GM21526 (cell line): ENCODE measurements around the gene MYOD1.

Experiments
- ATAC-seq: cut with Tn5 transposase; IDR thresholded peaks from one replicate; pipeline ENCODE4 v1.9.1; 2021; ENCODE audit warnings: moderate library complexity; ENCODE audit not compliant: unreplicated experiment, low FRiP score

MYOD1 gene

DNA sequence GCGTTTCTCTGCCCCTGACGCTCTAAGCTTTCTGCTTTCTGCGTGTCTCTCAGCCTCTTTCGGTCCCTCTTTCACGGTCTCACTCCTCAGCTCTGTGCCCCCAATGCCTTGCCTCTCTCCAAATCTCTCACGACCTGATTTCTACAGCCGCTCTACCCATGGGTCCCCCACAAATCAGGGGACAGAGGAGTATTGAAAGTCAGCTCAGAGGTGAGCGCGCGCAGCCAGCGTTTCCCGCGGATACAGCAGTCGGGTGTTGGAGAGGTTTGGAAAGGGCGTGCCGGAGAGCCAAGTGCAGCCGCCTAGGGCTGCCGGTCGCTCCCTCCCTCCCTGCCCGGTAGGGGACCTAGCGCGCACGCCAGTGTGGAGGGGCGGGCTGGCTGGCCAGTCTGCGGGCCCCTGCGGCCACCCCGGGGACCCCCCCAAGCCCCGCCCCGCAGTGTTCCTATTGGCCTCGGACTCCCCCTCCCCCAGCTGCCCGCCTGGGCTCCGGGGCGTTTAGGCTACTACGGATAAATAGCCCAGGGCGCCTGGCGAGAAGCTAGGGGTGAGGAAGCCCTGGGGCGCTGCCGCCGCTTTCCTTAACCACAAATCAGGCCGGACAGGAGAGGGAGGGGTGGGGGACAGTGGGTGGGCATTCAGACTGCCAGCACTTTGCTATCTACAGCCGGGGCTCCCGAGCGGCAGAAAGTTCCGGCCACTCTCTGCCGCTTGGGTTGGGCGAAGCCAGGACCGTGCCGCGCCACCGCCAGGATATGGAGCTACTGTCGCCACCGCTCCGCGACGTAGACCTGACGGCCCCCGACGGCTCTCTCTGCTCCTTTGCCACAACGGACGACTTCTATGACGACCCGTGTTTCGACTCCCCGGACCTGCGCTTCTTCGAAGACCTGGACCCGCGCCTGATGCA is at the start of gene MYOD1:
Gene MYOD1 (plus strand): TSS at position 544 of the 910 bp plus-strand sequence. CDS start 212 bp downstream, at position 756.
- ATAC-seq, result no peak

- no peak for ATAC-seq
Measured at GRCh38 chr11:17672469-17672868, 46.9 kb upstream of the MYOD1 start.

GRCh38 chr11:17673951-17674350 is 45.4 kb upstream of the MYOD1 start:
- no peak for ATAC-seq

DNA sequence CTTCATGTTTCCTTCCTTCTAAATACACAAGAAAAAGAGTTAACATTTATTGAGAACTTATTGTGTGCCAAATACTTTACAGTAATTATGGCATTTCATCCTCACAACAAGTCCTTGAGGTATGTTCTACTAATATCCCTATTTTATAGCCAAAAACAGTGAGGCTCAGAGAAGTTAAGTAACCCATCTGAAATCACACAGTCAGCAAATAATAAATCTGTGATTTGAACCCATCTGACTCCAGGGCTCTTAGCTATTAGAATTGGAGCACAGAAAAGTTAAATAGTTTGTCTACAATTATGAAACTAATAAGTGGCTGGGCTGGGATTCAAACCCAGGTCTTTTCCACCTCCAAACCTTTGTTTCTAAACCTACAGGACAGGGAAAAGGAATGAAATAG is 36.5 kb upstream of the MYOD1 start:
- ATAC-seq, result no peak

DNA sequence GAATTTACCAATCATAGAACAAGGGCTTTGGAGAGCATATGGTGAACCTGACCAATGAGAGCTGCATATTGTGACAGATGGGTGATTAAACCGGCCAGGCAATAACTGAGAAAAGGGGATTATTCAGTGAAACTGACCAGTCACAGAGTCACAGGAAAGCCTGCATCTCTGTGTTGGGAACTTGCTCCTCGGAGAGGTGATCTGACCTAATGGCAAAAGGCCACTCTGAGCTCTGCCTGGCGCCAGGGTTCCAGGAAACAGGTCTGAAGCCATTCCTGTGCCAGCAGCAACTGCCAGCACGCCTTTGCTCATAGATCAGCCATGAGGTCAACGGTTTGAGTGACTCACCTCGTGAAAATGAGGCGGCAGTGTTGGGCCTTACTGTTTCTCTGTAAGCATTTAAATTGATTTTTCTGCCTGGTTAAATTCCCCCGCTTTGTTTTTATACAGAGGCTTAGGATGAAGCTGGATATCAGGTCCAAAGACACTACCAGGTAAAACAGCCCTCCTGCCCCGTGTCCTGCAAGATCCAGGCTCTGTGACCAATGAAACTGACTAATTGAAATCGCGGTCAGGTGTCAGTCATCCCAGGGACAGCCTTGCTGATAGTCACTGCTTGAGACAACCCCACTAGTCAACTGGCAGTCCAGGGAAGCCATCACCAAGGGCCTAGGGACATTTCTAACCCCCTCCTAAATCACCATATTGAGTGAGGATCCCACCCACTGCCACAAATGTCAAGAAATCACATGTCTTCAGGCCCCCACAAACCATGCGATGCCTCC is 35.8 kb upstream of the MYOD1 start:
- no peak for ATAC-seq

- ATAC-seq, result no peak
Measured at GRCh38 chr11:17684550-17684949, 34.8 kb upstream of the MYOD1 start.

- no peak for ATAC-seq
Measured at GRCh38 chr11:17686231-17686980, 33.0 kb upstream of the MYOD1 start.

- ATAC-seq, result no peak
Measured at GRCh38 chr11:17687946-17688670, 31.3 kb upstream of the MYOD1 start.

- ATAC-seq, result no peak
Measured at GRCh38 chr11:17691550-17691949, 27.8 kb upstream of the MYOD1 start.

DNA sequence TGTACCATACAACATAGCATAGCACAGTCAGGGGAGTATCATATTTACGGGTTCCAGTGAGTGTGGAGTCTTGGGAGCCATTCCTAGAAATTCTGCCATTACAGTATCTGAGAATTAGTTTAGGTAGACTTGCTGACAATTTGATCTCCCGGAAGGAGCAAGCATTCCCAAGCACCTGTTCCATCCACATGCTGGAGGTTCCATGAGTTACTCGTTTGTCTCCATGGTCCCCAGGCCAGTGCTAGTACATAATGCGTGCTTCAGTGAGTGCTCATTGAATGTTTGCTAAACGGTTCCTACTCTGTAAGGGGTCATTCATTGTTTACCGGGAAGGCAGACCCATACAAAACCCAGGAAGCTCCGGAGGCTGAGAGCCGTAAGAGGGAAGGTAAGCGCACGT is 27.4 kb upstream of the MYOD1 start:
- ATAC-seq, result no peak

- ATAC-seq, result no peak
Measured at GRCh38 chr11:17692931-17693330, 26.4 kb upstream of the MYOD1 start.

GRCh38 chr11:17693531-17693930 is 25.8 kb upstream of the MYOD1 start:
- ATAC-seq, result no peak

DNA sequence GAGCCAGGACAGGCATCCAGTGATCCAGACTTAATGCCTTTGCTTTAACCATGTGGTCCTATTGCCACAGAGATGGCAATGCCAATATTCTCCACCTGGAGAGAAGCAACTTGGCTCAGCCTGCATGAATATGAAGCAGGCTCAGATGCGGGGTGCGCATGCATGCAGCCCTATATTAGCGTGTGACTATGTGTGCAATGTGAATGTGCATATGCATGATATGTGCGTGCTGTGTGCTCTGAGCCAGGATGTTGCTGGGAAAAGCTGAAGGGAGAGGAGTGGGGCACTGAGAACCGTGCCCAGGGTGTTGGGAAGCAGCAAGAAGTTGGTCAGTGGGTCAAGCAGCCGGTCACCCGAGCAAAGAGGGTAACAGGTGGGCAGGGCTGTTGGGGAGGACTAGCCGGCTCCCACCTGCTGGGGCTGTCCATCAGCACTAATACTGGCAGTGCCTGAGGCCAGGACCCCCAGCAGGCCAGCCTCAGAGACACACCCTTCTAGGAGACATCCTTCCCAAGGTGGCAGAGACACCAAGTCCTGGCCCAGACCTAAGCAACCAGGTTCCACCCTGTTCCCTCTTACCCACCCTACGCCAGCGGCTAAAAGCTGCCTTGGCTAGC is 24.8 kb upstream of the MYOD1 start:
- no peak for ATAC-seq

DNA sequence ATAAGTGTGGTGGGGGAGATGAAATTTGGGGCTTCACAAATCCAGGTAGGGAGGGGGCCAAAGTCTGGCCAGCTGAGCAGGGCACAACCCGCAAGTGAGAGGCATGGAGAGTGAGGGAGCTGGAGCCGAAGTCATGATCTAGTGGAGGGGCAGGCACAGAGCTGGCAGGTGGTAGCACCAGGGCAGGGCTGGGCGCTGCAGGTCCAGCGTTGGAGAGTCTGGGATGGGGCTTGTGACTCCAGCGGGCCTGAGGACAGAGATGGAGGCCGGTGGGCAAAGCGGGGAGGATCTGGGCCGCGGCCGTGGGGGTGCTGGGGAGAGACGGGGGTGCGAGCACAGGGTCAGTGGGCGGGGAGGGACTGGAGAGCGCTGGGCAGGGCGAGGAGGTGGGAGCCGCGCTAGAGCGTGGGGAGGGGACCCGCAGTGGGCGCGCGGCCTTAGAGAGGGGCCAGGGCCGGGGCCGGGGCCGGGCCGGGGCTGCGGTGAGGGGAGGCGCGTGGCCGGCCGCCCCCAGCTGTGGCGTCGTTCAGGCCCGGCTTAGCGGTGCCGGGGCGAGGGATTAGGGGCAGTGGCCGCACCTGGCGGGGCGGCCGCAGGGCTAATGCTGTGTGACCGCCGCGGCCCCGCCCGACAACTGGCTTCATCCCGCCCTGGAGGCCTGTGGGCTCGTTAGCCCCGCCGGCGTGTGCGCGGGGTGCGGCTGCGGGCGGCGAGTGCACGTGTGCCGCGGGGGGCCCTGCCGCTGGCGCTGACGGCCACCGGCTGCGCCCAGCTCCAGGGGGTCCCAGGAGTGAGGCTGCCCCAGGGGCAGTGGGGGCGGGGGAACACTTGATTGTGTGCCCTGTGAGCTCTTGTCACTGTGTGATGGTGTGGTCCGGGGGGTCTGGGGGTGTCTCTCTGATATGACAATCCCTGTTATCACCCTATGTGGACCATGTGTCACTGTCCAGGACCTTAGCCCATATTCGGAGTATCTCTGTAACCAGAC is 23.6 kb upstream of the MYOD1 start:
- no peak for ATAC-seq

DNA sequence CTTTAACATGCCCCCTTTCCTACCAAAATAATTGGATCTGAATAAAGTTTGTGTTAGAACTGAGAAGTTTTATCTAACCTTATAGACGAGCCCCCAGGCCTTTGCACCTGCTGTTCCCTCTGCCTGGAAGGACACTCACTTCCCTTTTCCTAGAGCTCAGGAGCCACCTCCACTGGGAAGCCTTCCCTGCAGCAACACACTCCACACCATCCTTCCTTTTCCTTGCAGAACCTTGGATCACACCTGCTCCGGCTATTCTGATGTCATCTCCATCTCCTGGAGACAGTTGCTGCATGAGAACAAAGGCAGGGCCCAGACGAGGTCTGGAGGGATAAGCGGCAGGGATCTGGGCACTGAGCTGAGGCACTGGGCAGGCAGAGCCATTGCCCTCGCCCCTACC is 22.6 kb upstream of the MYOD1 start:
- ATAC-seq, result no peak

DNA sequence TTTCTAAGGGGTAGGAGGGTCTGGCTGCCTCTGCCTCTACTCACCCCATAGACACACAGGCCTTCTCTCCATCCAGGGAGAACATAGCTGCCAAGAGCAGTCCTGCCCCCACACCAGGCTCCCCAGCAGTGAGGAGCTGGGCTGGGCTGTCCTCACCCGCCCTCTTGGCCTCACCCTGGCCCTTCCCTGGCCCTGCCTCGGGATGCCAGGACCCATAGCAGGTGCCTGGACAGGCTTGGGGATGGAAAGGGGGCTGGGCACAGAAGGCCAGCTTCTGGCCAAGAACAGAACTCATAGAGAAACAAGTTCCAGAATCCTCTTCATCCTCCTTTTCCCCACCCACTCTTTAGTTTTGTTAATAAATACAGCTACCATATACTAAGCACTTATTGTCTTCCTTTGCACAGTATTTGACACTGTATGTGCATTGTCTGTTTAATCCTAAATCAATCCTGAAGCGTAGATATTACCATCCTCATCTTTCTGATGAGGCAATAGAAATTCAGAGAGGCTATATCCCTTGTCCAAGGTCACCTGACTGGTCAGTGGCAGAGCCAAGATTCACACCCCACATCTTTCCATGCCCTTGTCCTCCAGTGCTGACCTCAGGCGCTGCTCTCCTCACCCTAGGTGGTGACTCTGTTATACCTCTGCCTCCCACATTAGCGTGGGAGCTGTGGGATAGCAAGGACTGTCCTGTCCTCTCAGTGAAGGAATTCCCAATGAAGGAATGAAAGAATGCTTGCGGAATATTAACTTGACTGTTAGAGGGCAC is 22.0 kb upstream of the MYOD1 start:
- no peak for ATAC-seq

- no peak for ATAC-seq
Measured at GRCh38 chr11:17699147-17700114, 19.9 kb upstream of the MYOD1 start.
